Iris pigment epithelial cell (primary cell): Measurements from ENCODE around the gene SARNP.
"Not testable (repeated sequence)": the region's sequence is repeated elsewhere in the genome, so short reads cannot be mapped to it uniquely, and the experiment has no call there.

Experiments
- DNase-seq: peaks from one replicate; pipeline ENCODE4 v3.0.0-alpha.2; 2011; ENCODE audit warnings: low read depth

The SARNP gene, protein sequence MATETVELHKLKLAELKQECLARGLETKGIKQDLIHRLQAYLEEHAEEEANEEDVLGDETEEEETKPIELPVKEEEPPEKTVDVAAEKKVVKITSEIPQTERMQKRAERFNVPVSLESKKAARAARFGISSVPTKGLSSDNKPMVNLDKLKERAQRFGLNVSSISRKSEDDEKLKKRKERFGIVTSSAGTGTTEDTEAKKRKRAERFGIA

GRCh38 chr12:55817345-55818139, at the start of gene SARNP, which contains the start of gene ORMDL2:
Gene SARNP (minus strand): TSS chr12:55817724. CDS start chr12:55817701, 23 bp downstream.
Gene ORMDL2 (plus strand): TSS chr12:55818041. CDS start chr12:55819000, 959 bp downstream.
- peak; percentile 100 for DNase-seq

GRCh38 chr12:55866454-55867004, 49.0 kb upstream of the SARNP start:
- DNase-seq, result not testable (repeated sequence)

- no peak for DNase-seq
Observed at GRCh38 chr12:55865327-55865726, 47.8 kb upstream of the SARNP start.

- DNase-seq, result not testable (repeated sequence)
Observed at GRCh38 chr12:55862931-55863330, 45.4 kb upstream of the SARNP start.

DNA sequence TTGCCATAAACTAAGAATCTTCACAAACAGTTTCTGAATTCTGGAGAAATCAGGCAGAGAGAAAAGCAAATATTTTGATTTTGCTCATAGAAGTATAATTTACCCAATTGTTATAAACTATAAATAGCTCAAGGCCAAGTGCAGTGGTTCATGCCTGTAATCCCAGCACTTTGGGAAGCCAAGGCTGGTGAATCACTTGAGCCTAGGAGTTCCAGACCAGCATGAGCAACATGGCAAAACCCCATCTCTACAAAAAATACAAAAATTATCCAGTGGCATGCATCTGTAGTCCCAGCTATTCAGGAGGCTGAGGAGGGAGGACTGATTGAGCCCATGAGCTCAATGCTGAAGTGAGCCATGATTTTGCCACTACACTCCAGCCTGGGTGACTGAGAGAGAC, 44.8 kb upstream of the SARNP start:
- DNase-seq, result no peak

DNA sequence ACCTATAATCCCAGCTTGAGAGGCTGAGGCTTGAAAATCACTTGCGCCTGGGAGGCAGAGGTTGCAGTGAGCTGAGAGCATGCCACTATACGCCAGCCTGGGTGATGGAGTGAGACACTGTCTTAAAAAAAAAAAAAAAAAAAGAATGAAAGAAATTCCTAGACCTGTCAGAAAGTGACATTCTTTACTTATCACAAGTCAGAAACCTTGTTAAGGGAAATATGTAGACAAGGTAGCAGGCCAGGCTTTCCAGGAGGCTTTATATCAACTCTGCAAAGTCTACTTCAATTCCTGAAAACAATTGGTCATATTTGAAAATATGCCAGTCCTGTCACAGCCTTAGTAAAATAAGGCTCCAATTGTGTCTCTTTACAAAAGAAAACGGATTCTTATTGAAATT, 44.3 kb upstream of the SARNP start:
- no peak for DNase-seq

DNA sequence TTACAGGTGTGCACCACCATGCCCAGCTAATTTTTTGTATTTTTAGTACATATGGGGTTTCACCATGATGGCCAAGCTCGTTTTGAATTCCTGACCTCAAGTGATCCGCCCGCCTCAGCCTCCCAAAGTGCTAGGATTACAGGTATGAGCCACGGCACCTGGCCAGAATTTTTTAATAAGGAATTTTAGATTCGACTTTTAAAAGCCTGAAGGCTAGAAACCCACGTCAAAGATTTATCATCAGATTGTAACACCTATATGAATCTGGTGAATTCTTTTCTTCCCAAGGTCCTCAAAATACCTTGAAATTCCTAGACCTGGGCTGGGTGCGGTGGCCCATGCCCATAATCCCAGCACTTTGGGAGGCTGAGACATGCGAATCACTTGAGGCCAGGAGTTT, 43.9 kb upstream of the SARNP start:
- DNase-seq, result no peak

GRCh38 chr12:55852740-55853139, 35.2 kb upstream of the SARNP start:
- DNase-seq, result no peak

GRCh38 chr12:55850893-55851292, 33.4 kb upstream of the SARNP start:
- peak; percentile 67 for DNase-seq

DNA sequence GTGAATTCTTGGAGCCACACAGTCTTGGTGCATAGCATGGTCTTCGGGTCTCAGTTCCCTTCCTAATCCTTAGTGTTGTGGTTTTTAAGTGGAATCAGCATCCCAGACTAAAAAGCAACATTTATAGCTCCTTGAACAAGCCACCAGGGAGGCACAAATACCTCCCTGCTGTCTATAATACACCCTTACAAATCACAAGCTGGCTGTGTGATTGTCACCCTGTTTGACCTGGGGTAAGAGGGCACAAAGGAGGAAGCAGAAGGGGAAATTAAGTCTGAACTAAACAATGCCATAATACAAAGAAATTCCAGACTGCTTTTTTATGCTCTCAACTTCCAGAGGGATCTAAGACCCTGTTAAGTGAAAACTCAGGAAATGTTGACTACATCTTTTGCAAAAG, 32.9 kb upstream of the SARNP start:
- DNase-seq, result no peak

- DNase-seq, result no peak
Observed at GRCh38 chr12:55849616-55850343, 32.3 kb upstream of the SARNP start.

DNA sequence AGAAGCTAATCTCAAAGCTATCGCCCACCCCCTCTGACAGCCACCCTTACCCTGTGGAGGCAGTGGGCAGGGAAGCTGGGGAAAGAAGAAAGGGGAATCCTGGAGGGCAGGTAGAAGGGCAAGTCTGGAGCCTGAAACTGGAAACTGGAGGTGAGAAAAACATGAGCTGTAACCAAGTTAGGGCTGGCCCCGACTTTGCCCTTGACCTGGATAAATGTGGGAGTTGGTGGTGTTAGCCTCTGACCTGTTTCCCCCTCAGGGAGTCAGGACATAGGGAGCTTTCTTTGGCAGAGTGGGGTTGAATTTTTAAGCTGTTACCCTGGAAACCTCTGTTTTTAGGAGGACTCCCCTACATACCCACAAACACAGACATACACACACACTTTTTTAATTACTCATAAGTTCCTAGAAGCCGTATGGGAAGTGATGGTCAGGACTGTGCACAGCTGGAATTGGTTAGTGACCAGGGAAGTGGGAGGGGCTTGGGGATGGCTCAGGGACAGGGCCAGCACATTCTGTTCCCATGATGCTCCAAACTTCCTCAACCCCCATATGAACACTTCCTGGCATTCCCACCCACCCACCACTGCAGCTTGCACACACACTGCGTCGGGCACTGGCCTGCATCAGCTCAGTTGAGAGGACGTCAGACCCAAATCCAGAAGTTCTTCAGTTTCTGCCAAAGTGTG, 30.2 kb upstream of the SARNP start:
- peak; percentile 100 for DNase-seq

DNA sequence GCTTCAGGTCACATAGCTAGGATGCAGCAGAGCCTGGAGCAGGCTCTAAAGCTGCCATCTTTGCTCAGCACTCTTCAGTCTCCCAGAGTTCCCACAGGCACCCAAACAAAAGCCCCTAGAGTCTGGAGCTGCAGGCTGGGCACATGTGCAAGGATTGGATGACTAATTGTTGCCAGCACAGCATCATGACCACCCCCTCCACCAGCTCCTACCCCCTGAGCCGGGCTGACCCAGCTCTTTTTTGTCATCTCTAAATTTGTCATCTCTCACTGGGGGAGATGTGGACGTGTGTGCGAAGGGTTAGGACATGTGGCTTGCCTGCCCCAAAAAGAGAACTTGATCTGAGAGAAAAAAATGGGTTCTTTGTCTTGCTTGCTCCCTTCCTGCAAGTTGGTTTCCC, 29.5 kb upstream of the SARNP start:
- DNase-seq, result peak; percentile 86

- no peak for DNase-seq
Observed at GRCh38 chr12:55845785-55846496, 28.4 kb upstream of the SARNP start.

GRCh38 chr12:55845361-55845760, 27.8 kb upstream of the SARNP start:
- no peak for DNase-seq

GRCh38 chr12:55844961-55845360, 27.4 kb upstream of the SARNP start:
- DNase-seq, result no peak

DNA sequence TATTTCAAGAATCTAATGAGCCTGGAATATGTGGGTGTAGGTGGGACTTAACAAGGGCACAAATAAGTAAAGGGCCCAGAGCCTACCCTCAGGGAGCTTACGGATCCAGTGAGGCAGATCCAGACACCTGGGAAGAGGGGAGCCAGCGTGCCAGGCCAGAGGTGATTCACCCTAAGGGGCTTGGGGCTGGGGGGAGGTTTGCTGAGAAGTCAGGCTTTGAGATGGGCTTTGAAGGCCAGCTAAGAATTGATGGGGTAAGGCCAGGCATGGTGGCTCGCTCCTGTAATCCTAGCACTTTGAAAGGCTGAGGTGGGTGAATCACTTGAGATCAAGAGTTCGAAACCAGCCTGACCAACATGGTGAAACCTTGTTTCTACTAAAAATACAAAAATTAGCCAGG, 25.9 kb upstream of the SARNP start:
- no peak for DNase-seq

GRCh38 chr12:55842681-55843429, 25.3 kb upstream of the SARNP start, which contains the start of gene MMP19:
Gene MMP19 (minus strand): TSS chr12:55842936. CDS start chr12:55842830, 106 bp downstream.
- peak; percentile 82 for DNase-seq

GRCh38 chr12:55840581-55841351, 23.2 kb upstream of the SARNP start:
- no peak for DNase-seq
